ENCODE results near the gene PLCB1.

The PLCB1 gene

GRCh38 chr20:8161264-8162071 is 29.4 kb downstream of the PLCB1 start:
- DNase-seq: peak; percentile 82

- DNase-seq: no peak
Observed at GRCh38 chr20:8162610-8163009, 30.5 kb downstream of the PLCB1 start.

- DNase-seq: no peak
Observed at GRCh38 chr20:8163543-8163942, 31.5 kb downstream of the PLCB1 start.

GRCh38 chr20:8166730-8167129 is 34.7 kb downstream of the PLCB1 start:
- no peak for DNase-seq

- no peak for DNase-seq
Observed at GRCh38 chr20:8168785-8169288, 36.8 kb downstream of the PLCB1 start.

GRCh38 chr20:8170921-8171320 is 38.9 kb downstream of the PLCB1 start:
- DNase-seq: no peak

GRCh38 chr20:8172191-8172590 is 40.1 kb downstream of the PLCB1 start:
- no peak for DNase-seq

- no peak for DNase-seq
Observed at GRCh38 chr20:8175741-8176675, 43.9 kb downstream of the PLCB1 start.

GRCh38 chr20:8183526-8183925 is 51.5 kb downstream of the PLCB1 start:
- DNase-seq: no peak

- DNase-seq: no peak
Observed at GRCh38 chr20:8187740-8188139, 55.7 kb downstream of the PLCB1 start.

- no peak for DNase-seq
Observed at GRCh38 chr20:8190043-8190880, 58.2 kb downstream of the PLCB1 start.

- DNase-seq: no peak
Observed at GRCh38 chr20:8194721-8195120, 62.7 kb downstream of the PLCB1 start.

GRCh38 chr20:8196096-8196495 is 64.0 kb downstream of the PLCB1 start:
- no peak for DNase-seq

- DNase-seq: no peak
Observed at GRCh38 chr20:8200220-8200619, 68.2 kb downstream of the PLCB1 start.

GRCh38 chr20:8203366-8203765 is 71.3 kb downstream of the PLCB1 start:
- no peak for DNase-seq

- no peak for DNase-seq
Observed at GRCh38 chr20:8205996-8206395, 73.9 kb downstream of the PLCB1 start.

GRCh38 chr20:8208226-8208625 is 76.2 kb downstream of the PLCB1 start:
- no peak for DNase-seq

GRCh38 chr20:8209061-8209460 is 77.0 kb downstream of the PLCB1 start:
- no peak for DNase-seq

- DNase-seq: no peak
Observed at GRCh38 chr20:8210749-8211148, 78.7 kb downstream of the PLCB1 start.

- DNase-seq: no peak
Observed at GRCh38 chr20:8212286-8212685, 80.2 kb downstream of the PLCB1 start.

GRCh38 chr20:8213270-8213669 is 81.2 kb downstream of the PLCB1 start:
- no peak for DNase-seq

- DNase-seq: no peak
Observed at GRCh38 chr20:8213831-8214587, 81.9 kb downstream of the PLCB1 start.
